RKO (cell line): ENCODE measurements around the gene FGFR1OP2.
"Not testable (repeated sequence)": the region's sequence is repeated elsewhere in the genome, so short reads cannot be mapped to it uniquely, and the experiment has no call there.

Source experiments
- DNase-seq: peaks from one replicate; pipeline ENCODE4 v3.0.0-alpha.2; 2016; ENCODE audit warnings: low spot score

FGFR1OP2 gene

DNA sequence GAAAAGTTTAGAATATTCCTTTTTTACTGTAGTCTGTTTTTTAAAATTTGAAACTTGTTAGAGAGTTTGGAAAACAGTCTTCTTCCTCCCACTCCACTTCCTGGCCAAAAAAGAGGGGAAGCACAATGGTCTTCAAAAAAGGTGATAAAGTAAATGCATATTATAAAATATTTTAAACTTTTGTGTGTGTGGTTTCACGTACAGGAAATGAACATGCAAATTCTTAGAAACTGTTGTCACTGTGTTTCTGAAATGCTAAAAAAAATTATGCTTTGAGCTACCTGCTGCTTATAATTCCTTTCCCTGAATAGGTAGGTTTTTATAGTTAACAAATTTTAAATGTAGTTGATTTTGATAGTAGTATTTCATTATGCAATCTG, 2.9 kb downstream of the FGFR1OP2 start:
- DNase-seq = no peak

DNA sequence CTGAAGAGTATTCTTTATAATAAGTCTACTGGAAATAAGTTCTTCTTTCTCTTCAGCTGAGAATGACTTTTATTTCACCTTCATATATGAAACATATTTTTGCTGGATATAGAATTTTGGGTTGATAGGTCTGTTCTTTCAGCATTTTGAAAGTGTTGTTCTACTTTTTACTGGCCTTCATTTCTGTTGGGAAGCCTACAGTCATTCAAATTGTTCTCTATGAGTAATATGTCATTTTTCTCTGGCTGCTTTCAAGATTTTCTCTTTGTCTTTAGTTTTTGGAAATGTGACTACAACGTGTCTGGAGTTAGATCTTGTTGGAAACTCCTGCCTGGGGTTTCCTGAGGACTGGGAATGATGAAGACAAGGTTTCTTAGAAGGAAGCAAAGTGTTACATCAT, 10.0 kb downstream of the FGFR1OP2 start:
- DNase-seq = no peak

DNA sequence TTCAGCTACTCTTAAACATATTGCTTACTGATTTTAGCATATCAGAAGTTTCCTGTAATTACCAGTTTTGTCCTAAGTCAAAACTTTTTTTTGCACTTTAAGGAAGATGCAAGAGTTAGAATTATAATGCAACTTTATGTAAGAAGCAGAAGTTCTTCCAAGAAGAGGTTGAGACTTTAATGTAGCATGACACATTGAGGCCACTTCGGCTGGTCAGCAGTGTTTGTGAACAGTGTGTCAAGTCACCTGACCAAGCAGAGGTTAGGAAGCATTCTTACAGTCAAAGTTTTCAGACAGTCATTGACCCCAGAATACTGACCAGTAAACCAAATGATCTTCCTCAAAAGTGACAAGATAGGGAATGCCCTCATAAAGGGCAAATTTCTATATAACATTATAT, 15.2 kb downstream of the FGFR1OP2 start:
- no peak for DNase-seq

DNA sequence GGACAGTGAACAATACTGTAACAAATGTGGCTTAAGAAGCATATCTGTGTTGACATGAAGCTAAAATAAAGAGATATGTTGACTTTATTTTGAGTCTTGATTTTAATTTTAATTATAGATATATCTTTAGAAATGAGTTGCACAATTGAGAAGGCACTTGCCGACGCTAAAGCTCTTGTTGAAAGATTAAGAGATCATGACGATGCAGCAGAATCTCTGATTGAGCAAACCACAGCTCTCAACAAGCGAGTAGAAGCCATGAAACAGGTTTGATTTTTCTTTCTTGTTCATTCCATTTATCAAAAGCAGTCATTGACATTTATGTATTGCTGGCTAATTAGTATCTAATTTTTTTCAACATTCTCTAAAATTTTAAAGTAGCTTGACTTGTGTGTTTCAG, 15.8 kb downstream of the FGFR1OP2 start:
- DNase-seq = no peak

DNA sequence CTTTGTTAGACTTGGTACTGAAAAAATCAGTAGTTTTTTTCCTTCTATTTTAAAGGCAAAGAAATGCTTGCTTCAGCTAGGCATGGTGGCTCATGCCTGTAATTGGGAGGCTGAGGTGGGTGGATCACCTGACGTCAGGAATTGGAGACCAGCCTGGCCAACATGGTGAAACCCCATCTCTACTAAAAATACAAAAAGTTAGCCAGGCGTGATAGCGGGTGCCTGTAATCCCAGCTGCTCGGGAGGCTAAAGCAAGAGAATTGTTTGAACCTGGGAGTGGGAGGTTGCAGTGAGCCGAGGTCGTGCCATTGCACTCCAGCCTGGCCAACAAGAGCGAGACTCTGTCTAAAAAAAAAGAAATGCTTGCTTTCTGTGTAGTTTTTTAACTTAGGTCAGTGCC, 23.1 kb downstream of the FGFR1OP2 start:
- not testable (repeated sequence) for DNase-seq

DNA sequence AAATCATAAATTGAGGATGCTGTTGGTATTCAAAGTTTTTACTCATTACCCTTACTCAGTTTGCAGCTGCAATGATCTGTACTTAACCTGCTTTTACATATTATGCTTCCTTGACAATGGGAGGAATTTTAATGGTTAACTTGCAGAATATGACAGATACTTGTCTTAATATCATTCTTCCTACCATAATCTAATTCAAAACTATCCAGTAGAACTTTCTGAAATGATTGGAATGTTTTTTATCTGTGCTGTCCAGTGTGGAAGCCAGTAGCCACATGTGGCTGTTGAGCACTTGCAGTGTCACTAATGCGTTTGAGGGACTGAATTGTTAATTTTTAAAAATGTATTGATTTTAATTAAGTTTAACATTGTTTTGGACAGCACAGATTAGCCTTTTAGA, 23.5 kb downstream of the FGFR1OP2 start:
- DNase-seq = no peak

DNA sequence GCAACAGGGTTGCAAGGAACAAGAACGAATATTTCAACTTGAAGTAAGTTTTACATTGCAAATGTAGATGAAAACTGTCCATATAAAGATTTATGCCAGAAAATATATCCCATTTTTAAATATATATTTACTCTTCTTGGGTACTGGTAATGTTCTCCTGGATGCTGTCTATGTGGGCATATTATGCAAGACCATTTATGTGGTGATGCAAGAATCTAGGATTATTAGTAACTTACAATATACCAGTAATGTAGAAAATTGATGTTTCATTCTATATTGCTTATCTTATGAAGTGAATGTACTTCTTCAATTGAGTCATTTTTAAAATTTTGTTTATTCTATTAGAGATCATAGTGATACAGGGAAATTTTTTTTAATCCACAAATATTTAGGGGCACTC, 25.1 kb downstream of the FGFR1OP2 start:
- no peak for DNase-seq

DNA sequence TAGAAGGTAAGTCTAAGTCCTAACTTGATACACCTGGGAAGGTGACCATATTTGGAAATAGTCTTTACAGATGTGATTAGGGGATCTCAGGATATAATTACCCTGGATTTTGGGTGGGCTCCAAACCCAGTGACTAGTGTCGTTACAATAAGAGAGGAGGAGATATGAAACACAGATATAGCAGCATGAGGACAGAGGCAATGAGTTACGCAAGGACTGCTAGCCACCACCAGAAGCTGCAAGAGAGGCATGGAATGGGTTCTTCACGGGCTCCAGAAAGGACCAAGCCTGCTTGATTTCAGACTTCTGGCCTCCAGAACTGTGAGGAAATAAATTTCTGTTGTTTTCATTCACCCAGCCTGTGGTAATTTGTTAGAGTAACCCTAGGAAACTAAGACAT, 28.6 kb downstream of the FGFR1OP2 start:
- DNase-seq = no peak

DNA sequence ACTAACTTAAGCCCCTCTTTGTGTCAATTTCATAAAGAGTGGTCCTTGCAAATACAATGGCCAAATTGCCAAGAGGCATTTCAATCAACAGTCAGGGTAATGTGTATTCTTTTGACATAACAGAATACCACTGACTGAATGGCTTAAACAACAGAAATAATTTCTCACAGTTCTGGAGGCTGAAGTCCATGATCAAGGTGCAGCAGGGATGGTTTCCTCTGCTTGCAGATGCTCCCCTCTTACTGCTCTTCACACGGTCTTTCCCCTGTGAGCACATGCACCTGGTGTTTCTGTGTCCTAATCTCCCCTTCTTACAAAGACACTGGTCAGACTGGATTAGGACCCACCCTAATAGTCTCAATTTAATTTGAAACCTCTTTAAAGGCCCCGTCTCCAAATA, 31.9 kb downstream of the FGFR1OP2 start:
- no peak for DNase-seq

DNA sequence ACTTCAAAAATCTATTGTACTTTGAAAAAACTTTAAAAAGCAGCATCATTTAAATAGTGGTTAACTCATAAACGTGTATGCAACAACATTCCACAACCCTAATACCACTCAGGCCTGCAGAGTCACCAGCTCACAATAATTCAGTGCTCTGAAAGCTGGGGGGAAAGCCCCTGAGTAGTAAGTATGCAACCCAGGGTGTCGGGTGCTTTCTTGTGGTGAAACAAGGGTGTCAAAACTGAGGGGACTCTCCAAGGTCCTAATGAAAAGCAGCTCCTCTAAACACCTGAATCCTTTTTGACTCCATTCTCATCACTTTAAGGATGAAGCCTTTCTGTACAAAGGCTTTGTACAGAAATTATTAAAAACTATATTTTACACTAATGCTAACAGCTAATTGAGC, 33.7 kb downstream of the FGFR1OP2 start:
- no peak for DNase-seq

DNA sequence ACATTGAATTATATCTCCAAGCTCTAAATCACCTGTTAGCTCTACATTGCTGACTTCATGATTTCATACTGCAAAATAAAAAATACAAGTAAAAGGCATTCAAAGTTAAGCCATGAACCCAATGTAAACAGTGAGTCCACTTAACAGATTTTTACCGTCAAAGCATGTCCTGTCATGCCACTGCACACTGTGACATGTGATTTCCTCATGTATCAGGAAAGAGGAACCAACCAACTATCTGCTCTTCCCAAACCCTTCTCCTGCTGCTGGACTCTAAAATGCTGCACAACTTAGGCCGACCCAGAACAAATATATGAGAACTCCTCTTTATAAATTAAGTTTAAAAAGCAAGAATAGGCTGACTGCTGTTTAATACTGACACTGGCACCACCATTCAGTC, 38.4 kb downstream of the FGFR1OP2 start:
- DNase-seq = no peak

DNA sequence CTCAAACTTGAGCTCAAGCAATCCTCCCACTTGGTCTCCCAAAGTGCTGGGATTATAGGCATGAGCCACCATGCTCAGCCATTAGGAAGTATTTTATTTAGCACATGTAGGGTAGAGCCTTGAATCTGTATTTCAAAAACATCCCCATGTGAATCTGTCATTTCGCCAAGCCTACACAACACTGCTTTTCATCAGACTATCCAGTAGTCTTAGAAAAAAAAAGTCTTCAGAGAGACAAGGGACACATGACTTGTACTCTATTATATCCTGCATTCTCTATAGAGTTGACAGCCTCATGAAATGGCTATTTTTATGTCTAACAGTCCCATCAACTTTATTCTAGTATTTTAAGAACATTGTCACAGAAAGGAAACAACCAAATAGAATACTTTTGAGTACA, 40.5 kb downstream of the FGFR1OP2 start:
- DNase-seq = no peak

DNA sequence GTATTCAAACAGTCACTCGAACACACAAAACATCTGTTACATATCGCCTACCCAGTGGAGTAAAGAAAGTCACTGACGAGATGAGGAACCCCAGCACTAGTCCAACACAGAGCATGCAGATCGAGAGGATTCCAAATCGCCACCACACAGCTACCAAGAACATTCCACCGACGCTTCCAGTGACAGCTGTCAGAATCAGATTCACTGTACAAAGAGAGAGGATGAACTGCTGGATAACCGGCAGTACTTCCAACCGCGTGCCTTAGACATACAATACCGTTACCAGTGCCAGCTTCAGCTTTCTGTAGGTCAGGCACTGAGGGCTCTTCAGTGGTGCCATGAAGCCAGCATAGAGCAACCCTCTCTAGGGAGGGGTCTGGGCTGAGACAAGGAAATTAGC, 41.5 kb downstream of the FGFR1OP2 start:
- no peak for DNase-seq

DNA sequence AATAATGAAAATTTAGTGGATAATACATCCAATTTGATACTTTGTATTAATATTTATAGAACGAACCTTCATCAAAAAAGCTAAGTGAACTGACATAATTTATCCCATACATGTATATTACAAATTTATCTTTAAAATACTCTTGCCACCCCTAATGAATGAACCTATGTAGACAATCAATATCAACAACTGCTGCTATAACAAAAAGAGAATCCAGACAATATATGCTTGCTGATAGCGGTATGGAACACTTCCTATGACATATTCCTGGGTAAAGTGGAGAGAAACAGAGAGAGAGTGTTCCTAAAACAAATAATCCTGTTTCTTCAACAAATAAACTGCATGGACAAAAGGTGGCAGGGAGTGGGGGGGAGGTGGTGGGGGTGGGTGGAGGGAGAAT, 44.6 kb downstream of the FGFR1OP2 start:
- no peak for DNase-seq

DNA sequence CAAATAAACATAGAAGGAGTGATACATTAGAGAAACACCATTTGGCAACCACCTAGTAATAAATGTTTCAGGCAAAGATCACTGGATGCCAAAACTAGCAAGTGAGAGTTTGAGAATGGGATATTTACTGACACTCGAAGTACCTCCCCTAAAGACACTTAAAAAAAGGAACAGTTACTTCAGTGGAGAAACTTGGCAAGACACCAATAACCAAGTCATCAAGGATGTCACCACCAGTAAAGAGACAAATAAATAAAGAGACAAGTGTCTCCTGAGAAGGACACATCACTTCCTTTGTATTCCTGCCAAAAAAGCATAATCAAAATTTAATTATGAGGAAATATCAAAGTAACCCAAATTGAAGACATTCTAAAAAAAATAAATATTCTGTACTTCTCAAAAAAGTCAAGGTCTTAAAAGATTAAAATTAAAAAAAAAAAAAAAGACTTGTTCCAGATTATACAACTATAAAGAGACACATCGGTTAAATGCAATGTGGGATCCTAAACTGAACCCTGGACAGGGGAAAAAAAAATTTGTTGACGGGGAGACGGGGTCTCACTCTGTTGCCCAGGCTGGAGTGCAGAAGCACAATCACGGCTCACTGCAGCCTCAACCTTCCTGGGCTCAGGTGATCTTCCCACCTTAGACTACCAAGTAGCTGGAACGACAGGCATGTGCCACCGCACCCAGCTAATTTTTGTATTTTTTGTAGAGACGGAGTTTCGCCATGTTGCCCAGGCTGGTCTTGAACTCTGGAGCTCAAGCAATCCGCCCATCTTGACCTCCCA, 49.6 kb downstream of the FGFR1OP2 start:
- no peak for DNase-seq

DNA sequence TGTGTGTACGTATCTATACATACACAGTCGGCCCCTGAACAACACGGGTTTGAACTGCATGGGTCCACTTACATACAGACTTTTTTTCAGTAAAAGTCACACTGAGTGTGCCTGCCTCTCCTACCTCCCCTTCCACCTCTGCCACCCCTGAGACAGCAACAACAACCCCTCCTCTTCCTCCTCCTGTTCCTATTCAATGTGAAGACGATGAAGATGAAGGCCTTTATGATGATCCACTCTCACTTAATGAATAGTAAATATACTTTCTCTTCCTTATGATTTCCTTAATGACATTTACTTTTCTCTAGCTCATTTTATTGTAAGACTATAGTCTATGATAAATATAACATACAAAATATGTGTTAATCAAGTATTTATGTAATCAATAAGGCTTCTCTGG, 50.4 kb downstream of the FGFR1OP2 start:
- DNase-seq = no peak

DNA sequence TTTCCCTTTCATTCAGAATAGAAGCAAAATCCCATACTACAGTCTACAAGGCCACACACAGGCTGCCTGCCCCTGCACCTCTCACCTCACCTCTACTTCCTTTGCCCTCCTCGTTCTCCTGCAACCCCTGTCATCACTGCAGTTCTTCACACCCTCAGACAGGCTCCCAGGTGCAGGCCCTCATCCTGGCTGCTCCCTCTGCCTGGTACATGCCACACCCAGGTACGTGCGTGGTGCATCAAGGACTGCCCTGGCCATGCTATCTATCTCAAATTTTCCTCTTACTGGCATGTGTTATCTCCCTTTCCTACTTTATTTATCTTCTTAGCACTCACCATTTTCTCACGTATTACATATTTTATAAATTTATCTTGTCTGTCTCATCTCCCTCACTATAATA, 51.6 kb downstream of the FGFR1OP2 start:
- no peak for DNase-seq

DNA sequence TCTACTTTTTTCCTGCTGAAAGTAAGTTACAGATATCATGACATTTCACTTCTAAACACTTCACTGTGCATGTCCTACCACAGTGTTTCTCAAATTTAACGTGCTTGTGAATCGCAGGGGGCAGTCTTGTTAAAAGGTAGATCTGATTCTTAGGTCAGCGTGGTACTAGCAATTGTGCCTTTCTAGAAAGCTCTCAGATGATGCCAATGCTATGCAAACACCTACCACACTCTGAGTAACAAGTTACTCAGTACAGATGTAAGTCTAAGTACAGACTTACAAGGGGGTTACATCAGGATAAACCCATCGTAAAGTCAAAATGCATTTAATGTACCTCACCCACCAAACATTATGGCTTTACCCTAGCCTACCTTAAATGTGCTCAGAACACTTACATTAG, 53.6 kb downstream of the FGFR1OP2 start:
- no peak for DNase-seq

DNA sequence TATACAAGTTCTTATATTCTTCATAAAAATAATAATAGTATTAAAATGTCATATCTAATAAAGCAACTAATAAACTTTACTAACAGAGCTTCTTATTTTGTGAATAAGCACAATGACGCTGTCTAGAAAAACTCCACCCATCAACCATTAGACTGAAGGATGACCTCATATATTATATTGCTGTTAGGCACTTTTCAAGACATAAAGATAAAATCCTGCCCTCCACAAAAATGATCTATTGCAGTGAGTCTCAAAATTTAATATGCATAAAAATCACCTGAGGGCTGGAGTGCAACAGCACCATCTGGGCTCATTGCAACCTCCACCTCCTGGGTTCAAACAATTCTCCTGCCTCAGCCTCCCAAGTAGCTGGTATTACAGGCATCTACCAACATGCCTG, 55.8 kb downstream of the FGFR1OP2 start:
- DNase-seq = no peak

DNA sequence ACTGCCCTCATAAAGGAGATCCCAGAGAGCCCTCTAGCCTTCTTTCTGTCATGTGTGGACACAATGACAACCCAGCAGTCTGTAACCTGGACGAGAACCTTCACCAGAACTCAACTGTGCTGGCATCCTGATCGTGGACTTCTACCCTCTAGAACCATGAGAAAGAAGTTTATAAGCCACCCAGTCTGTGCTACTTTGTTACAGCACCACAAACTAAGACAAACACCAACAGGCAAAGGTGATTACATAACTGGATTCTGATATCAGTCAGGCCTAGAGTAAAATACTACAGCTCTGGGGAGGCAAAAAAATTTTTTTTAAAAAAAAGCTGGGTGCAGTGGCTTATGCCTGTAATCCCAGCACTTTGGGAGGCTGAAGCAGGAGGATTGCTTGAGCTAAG, 57.4 kb downstream of the FGFR1OP2 start:
- DNase-seq = no peak

DNA sequence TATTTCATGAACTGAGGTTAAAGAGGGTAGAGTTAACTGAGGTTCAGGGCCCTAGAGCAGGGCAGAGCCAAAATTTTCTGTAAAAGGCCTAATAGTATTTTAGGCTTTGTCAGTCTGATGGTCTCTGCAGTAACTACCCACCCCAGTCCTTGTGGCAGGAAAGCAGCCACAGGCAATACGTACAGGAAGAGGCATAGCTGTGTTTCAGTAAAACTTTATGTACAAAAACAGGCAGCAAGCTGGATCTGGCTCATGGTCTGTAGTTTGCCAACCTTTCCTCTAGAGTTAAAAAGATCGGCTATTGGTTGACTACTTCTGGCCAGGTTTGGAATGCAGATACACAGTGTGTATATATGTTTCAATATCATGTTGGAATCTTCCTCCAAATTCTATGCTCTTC, 58.7 kb downstream of the FGFR1OP2 start:
- no peak for DNase-seq

DNA sequence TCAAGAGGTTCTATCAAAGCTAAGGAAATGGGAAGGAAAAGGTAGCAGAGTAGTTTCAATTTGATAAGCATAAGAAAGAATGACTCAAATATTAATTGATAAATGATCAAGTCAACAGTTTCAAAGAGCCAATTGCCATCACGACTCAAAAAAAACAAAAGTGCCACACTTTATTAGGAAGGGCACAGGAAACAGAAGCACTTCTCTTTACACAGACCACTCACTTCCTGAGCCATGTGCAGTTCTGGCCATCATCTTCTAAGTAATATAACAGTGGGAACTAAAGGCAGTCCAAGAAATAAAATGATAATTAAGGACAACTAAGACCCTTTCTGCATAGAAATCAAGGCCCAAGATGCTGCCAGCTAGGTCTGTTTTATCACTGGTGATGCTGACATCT, 62.7 kb downstream of the FGFR1OP2 start:
- no peak for DNase-seq

DNA sequence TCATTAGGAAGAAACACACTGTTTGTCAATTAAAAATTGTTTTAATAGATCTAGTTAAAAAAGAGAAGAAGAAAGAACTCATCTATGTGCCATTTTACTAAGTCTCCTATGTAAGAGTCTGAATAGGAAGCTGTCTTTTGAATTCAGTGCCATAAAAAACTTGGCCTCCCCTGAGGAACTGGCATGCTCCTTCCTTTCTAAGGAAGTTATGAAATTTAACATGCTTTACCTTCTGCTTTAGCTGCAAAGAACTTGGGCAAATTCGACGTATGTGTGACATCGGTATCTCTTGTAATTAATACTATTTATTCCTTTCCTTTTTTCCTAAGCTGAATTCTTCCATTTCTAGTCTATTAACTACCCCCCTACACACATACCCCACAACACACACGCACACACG, 63.4 kb downstream of the FGFR1OP2 start:
- DNase-seq = no peak

DNA sequence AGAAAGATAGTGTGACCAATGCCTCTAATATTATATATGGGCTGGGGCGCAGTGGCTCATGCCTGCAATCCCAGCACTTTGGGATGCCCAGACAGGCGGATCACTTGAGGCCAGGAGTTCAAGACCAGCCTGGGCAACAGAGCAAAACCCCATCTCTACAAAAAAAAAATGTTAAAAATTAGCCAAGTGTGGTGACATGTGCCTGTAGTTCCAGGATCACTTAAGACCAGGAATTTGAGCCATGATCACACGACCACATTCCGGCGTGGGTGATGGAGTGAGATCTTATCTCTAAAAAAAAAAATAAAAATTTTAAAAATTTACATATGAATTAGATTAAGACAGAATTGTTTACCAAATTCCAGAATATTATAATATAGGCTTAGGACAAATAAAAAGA, 63.9 kb downstream of the FGFR1OP2 start:
- no peak for DNase-seq
